ENCODE measurements around the gene ATOH1.

ATOH1 gene

GRCh38 chr4:93814141-93814540 lies 14.4 kb upstream of the ATOH1 start:
- ATAC-seq = no peak
- TF ChIP-seq GLIS3 (CRISPR knock-in tag; IDR thresholded peaks at IDR 0.05) (no peak), ZFP3 (CRISPR knock-in tag; IDR thresholded peaks at IDR 0.05) (no peak), ZNF70 (CRISPR knock-in tag; IDR thresholded peaks at IDR 0.05) (no peak), ESRRG (CRISPR knock-in tag; IDR thresholded peaks at IDR 0.05) (no peak), ZNF565 (CRISPR knock-in tag; conservative IDR thresholded peaks at IDR 0.05; ENCODE audit: low read depth) (no peak), ZFP30 (CRISPR knock-in tag; IDR thresholded peaks at IDR 0.05) (no peak), CSRNP3 (CRISPR knock-in tag; IDR thresholded peaks at IDR 0.05) (no peak), ARNTL (CRISPR knock-in tag; IDR thresholded peaks at IDR 0.05; ENCODE audit: borderline replicate concordance, low read depth) (no peak), RARB (CRISPR knock-in tag; IDR thresholded peaks at IDR 0.05) (no peak)

- no peak for TF ChIP-seq PATZ1 (CRISPR knock-in tag; IDR thresholded peaks at IDR 0.05; ENCODE audit: borderline replicate concordance)
- no peak for TF ChIP-seq BACH2 (CRISPR knock-in tag; IDR thresholded peaks at IDR 0.05; ENCODE audit: borderline replicate concordance)
- no peak for TF ChIP-seq ZC3H10 (CRISPR knock-in tag; IDR thresholded peaks at IDR 0.05)
- no peak for TF ChIP-seq CSRNP3 (CRISPR knock-in tag; IDR thresholded peaks at IDR 0.05)
- no peak for TF ChIP-seq ESRRG (CRISPR knock-in tag; IDR thresholded peaks at IDR 0.05)
- TF ChIP-seq PPARA (CRISPR knock-in tag; IDR thresholded peaks at IDR 0.05; ENCODE audit: borderline replicate concordance) = no peak
- TF ChIP-seq ZNF565 (CRISPR knock-in tag; conservative IDR thresholded peaks at IDR 0.05; ENCODE audit: low read depth) = no peak
- TF ChIP-seq RARB (CRISPR knock-in tag; IDR thresholded peaks at IDR 0.05) = no peak
- TF ChIP-seq GLIS3 (CRISPR knock-in tag; IDR thresholded peaks at IDR 0.05) = no peak
- no peak for TF ChIP-seq OSR1 (CRISPR knock-in tag; IDR thresholded peaks at IDR 0.05)
- no peak for TF ChIP-seq CSDC2 (CRISPR knock-in tag; IDR thresholded peaks at IDR 0.05)
- no peak for TF ChIP-seq ZNF8 (CRISPR knock-in tag; IDR thresholded peaks at IDR 0.05)
- no peak for TF ChIP-seq POU6F1 (CRISPR knock-in tag; IDR thresholded peaks at IDR 0.05; ENCODE audit: borderline replicate concordance, low read depth)
- TF ChIP-seq TCF4 (CRISPR knock-in tag; IDR thresholded peaks at IDR 0.05; ENCODE audit: borderline replicate concordance) = no peak
- ATAC-seq = no peak
Observed at GRCh38 chr4:93814722-93815121, 13.8 kb upstream of the ATOH1 start.

- no peak for ATAC-seq
- TF ChIP-seq TOX (CRISPR knock-in tag; IDR thresholded peaks at IDR 0.05; ENCODE audit: borderline replicate concordance) = no peak
Observed at GRCh38 chr4:93825551-93826216, 2.9 kb upstream of the ATOH1 start.

- TF ChIP-seq CSRNP3 (CRISPR knock-in tag; IDR thresholded peaks at IDR 0.05) = no peak
- TF ChIP-seq BACH2 (CRISPR knock-in tag; IDR thresholded peaks at IDR 0.05; ENCODE audit: borderline replicate concordance) = no peak
- no peak for TF ChIP-seq ZNF70 (CRISPR knock-in tag; IDR thresholded peaks at IDR 0.05)
- no peak for TF ChIP-seq CSDC2 (CRISPR knock-in tag; IDR thresholded peaks at IDR 0.05)
- ATAC-seq = no peak
Observed at GRCh38 chr4:93827272-93827947, 1.1 kb upstream of the ATOH1 start.

Data from SK-N-SH treated with all-trans-retinoic acid at 6 μM for 48 hours (cell line).